ENCODE data around the gene ZNF883.

DNA sequence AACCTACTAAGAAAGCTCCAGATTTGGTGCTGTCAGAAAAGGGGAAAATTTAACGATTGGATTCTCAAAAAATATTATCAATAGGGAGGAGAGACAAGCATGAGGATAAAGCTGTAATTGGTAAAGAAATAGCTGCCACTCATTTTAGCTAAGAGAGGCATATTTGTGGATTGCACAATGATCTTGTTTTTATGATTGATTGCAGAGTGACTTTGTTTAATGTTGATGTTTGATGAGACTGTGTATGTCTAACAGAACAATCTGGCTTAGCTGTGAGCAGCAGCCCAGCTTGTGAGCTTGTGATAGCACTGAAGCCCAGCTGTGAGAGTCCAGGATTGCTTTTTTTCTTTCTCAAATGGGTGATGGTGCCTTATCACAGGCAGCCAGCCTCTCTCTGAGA, 56.4 kb downstream of the ZNF883 start:
- TF ChIP-seq, protein P1, sequence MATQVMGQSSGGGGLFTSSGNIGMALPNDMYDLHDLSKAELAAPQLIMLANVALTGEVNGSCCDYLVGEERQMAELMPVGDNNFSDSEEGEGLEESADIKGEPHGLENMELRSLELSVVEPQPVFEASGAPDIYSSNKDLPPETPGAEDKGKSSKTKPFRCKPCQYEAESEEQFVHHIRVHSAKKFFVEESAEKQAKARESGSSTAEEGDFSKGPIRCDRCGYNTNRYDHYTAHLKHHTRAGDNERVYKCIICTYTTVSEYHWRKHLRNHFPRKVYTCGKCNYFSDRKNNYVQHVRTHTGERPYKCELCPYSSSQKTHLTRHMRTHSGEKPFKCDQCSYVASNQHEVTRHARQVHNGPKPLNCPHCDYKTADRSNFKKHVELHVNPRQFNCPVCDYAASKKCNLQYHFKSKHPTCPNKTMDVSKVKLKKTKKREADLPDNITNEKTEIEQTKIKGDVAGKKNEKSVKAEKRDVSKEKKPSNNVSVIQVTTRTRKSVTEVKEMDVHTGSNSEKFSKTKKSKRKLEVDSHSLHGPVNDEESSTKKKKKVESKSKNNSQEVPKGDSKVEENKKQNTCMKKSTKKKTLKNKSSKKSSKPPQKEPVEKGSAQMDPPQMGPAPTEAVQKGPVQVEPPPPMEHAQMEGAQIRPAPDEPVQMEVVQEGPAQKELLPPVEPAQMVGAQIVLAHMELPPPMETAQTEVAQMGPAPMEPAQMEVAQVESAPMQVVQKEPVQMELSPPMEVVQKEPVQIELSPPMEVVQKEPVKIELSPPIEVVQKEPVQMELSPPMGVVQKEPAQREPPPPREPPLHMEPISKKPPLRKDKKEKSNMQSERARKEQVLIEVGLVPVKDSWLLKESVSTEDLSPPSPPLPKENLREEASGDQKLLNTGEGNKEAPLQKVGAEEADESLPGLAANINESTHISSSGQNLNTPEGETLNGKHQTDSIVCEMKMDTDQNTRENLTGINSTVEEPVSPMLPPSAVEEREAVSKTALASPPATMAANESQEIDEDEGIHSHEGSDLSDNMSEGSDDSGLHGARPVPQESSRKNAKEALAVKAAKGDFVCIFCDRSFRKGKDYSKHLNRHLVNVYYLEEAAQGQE (IDR thresholded peaks at IDR 0.05; ENCODE audit: insufficient read depth in 1 of 2, low read depth in 2 of 2, low read length in 2 of 2) = no peak
- TF ChIP-seq TAF1 (IDR thresholded peaks at IDR 0.05; ENCODE audit: borderline replicate concordance, insufficient read depth, low read length) (no peak), POLR2AphosphoS5 (IDR thresholded peaks at IDR 0.05; ENCODE audit: low read depth, low read length) (no peak)
